LoVo (cell line): ENCODE data around the gene MUTYH.
A peak's percentile ranks its signal among the peaks of the same experiment; 100 is the strongest.

ENCODE experiments used
- DNase-seq: peaks from one replicate; pipeline ENCODE4 v3.0.0-alpha.2; 2016; ENCODE audit warnings: low spot score

MUTYH gene

GRCh38 chr1:45348966-45349677 lies 8.9 kb upstream of the MUTYH start:
- no peak for DNase-seq

GRCh38 chr1:45348609-45348965 lies 8.3 kb upstream of the MUTYH start:
- no peak for DNase-seq

GRCh38 chr1:45348020-45348419 lies 7.8 kb upstream of the MUTYH start:
- no peak for DNase-seq

- DNase-seq = no peak
These were observed 6.2 kb upstream of the MUTYH start for GRCh38 chr1:45346473-45346872.

- no peak for DNase-seq
These were observed 4.8 kb upstream of the MUTYH start for GRCh38 chr1:45345014-45345413.

- no peak for DNase-seq
These were observed 4.3 kb upstream of the MUTYH start for GRCh38 chr1:45344499-45344898.

GRCh38 chr1:45340816-45341466 lies 701 bp upstream of the MUTYH start:
- DNase-seq = no peak

GRCh38 chr1:45337630-45338325 lies 2.5 kb downstream of the MUTYH start:
- DNase-seq = peak; percentile 34

- DNase-seq = peak; percentile 91
These were observed 4.3 kb downstream of the MUTYH start for GRCh38 chr1:45335855-45336324.

- DNase-seq = no peak
These were observed 5.7 kb downstream of the MUTYH start for GRCh38 chr1:45334308-45335245.

GRCh38 chr1:45332346-45332720 lies 7.9 kb downstream of the MUTYH start:
- DNase-seq = no peak

- no peak for DNase-seq
These were observed 8.5 kb downstream of the MUTYH start for GRCh38 chr1:45331436-45332345.

- no peak for DNase-seq
These were observed 10.8 kb downstream of the MUTYH start for GRCh38 chr1:45329445-45329844.

GRCh38 chr1:45328680-45329079 lies 11.6 kb downstream of the MUTYH start:
- DNase-seq = no peak

GRCh38 chr1:45327644-45328515 lies 12.4 kb downstream of the MUTYH start:
- DNase-seq = no peak

GRCh38 chr1:45326627-45327623 lies 13.3 kb downstream of the MUTYH start, which contains the start of gene HPDL:
HPDL (plus strand) TSS chr1:45326895; CDS start chr1:45327149, 254 bp downstream.
- peak; percentile 45 for DNase-seq

- no peak for DNase-seq
These were observed 14.3 kb downstream of the MUTYH start for GRCh38 chr1:45325851-45326506.

GRCh38 chr1:45322486-45323040 lies 17.7 kb downstream of the MUTYH start:
- DNase-seq = no peak
